ENCODE data around the gene SLC2A1.
A peak's percentile ranks its signal among the peaks of the same experiment; 100 is the strongest.
"Not testable (repeated sequence)": the region's sequence is repeated elsewhere in the genome, so short reads cannot be mapped to it uniquely, and the experiment has no call there.

The SLC2A1 gene

GRCh38 chr1:42927920-42928505, 30.7 kb downstream of the SLC2A1 start:
- peak; percentile 18 for DNase-seq

DNA sequence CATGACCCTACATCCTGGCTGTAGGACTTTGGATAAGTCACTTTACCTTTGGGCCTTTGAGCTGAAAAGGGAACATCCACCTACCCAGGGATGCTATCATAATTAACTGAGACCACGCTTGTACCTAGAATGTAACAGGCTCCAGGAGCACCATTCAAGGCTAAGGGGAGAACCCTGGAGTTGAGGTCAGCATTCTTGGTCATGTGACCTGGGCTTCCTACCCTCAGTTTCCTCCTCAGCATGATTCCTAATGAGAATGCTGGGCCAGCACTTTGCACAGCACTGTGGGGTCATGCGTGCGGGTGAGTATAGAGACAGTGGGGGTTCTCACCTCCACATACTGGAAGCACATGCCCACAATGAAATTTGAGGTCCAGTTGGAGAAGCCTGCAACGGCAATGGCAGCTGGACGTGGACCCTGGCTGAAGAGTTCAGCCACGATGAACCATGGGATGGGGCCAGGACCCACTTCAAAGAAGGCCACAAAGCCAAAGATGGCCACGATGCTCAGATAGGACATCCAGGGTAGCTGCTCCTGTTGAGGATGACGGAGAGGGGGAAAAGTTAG, 31.3 kb downstream of the SLC2A1 start:
- DNase-seq: no peak

- no peak for DNase-seq
These were observed 31.8 kb downstream of the SLC2A1 start for GRCh38 chr1:42926879-42927242.

DNA sequence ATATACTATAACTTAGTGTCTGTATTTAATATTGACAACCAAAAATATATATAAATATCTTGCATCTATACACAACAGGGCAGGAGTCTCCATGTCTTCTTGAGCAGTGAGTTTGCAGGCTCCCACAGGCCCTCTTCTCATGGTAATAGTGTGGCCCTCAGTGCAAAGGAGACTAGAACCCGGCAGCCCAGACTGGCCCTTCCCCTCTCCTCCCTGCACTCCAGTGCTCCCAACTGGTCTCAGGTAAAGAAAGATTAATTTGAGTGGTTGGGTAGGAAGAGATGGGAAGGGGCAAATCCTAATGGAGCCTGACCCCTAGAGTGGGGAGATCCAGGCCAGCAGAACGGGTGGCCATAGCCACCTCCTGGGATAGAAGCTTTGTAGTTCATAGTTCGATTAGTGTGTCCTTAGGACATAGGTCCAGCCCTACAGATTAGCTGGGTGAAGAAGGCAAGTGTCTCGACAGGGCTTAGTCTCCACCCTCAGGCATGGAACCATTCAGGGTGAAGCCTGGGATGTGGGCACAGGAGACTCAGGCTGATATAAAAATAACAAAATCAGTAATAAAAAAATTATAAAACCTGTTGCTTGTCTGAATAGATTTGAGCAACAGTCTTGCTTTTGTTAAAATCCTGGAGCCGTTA, 32.3 kb downstream of the SLC2A1 start:
- DNase-seq: no peak

DNA sequence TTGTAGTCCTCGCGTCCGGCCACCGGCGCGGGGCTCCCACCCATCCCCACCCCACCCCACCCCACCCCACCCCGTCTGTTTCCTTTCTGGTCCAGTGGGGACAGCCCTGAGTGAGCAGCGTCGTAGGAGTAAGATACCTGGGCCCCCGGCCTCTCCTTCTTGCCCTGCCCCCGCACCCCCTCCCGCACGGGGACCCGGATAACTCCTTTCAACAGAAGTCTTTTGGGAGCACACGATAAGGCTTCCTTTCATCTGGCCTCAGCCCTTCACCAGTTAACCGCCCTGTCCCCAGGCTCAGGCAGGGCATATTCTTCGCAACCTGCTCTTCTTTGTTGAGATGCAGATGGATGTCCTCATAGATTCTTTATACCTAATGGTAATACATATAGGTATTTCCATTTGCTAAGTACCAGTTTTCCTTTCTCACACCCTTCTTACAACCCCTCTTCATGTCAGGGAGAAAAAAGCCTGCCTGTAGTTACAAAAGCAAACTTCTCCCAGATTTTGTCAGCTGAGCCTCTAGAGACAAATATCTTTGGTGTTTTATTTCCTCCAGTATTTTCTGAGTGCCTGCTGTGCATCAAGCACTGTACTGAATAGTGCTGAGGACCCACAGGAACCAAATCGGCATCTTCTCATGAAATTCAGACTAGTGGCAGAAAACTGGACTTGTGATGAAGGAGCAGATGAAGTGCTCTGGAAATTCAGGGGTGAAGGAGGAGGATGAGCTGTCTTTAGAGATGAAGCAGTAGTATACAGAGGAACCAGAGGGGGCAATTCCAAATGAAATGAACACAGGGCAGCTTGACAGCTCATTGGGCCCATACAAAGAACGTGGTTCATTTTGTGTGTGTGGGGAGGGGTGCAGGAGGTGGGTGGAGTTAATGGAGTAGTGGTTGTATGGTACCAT, 33.6 kb downstream of the SLC2A1 start:
- DNase-seq: peak; percentile 67

GRCh38 chr1:42924082-42924850, 34.4 kb downstream of the SLC2A1 start:
- DNase-seq: peak; percentile 98

- DNase-seq: no peak
These were observed 35.1 kb downstream of the SLC2A1 start for GRCh38 chr1:42923367-42924081.

DNA sequence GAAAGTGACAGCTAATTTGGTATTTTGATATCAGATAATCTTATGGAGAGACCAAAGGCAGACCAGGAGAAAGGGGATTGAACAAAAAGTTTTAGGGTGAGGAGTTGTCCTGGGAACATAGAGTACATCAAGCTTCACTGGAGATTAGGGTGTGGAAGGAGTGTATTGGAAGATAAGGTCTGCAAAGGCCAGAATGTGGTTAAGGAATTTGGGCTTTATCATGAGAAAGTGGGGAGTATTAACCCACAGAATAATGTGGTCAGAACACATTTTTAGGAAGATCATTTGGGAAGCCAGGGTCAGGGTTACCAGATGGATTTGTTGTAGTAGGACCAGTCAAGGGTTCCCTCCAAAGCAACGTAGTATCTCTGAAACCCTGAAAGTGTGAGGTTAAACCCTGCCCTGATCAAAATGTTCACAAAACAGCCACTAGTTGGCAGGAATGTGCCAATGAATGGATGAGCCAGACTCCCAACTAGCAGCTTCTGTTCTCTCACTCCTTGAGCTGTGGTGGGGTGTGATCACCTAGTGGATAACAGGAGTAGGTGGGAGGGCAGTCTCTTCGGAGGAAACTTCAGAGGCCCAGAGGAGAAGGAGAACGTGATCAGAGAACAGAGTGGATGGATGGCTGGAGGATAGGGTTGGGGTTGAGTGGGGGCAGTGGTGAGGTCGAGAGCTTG, 35.8 kb downstream of the SLC2A1 start:
- DNase-seq: peak; percentile 87

DNA sequence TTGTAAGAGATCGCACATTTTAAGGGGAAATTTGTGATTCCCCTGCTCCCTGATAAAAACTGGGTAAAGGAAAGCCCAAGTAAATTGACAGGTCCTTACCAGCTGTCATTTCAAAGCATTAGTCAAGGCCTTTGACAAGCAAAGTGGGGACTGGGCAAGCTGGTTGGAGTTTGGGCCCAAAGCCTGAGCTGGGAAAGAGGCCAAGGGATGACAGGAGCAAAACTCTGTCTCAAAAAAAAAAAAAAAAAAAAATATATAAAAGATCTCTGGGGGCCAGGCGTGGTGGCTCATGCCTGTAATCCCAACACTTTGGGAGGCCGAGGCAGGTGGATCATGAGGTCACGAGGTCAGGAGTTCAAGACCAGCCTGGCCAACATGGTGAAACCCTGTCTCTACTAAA, 36.9 kb downstream of the SLC2A1 start:
- DNase-seq: peak; percentile 7

DNA sequence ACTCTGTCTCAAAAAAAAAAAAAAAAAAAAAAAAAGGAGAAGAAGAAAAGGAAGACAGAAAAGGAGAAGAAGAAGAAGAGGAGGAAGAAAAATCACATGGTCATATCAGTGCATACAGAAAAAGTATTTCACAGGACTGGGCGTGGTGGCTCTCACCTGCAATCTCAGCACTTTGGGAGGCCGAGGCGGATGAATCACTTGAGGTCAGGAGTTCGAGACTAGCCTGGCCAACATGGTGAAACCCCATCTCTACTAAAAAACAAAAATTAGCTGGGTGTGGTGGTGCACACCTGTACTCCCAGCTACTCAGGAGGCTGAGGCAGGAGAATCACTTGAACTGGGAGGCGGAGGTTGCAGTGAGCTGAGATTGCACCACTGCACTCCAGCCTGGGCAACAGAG, 39.0 kb downstream of the SLC2A1 start:
- DNase-seq: not testable (repeated sequence)

DNA sequence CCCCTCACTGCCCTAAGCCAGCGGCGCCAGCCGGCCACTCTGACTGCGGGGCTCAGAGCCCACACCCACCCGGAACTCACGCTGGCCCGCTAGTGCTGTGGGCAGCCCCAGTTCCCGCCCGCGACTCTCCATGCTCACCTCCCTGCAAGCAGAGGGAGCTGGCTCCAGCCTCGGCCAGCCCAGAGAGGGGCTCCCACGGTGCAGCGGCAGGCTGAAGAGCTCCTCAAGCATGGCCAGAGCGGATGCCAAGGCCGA, 41.5 kb downstream of the SLC2A1 start:
- DNase-seq: no peak

- DNase-seq: no peak
These were observed 43.2 kb downstream of the SLC2A1 start for GRCh38 chr1:42915456-42915855.

- DNase-seq: no peak
These were observed 44.5 kb downstream of the SLC2A1 start for GRCh38 chr1:42914092-42914627.

DNA sequence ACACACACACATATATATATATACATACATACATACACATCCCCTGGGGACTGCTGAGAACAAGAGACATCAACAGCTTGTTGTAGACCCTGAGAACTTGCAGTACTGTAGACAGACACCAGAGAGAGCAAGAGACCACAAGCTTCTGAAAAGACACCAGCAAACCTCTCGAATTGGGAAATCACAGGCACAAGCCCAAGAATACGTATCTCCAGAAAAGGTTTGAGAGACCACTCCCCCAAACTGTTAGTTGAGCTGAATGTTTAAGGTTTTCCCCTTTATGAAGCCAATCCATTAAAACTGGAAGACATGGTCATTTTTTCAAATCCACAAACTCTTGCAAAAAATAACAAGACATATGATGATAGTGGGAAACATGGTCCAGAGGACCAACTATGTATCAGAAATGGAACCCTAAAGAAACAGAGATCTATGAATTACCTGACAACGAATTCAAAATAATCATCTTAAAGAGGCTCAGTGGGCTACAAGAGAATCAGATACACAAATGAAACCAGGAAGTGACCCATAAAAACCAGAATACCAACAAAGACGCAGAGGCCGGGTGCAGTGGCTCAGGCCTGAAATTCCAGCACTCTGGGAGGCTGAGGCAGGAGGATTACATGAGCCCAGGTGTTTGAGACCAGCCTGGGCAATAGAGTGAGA, 45.1 kb downstream of the SLC2A1 start:
- DNase-seq: peak; percentile 76

DNA sequence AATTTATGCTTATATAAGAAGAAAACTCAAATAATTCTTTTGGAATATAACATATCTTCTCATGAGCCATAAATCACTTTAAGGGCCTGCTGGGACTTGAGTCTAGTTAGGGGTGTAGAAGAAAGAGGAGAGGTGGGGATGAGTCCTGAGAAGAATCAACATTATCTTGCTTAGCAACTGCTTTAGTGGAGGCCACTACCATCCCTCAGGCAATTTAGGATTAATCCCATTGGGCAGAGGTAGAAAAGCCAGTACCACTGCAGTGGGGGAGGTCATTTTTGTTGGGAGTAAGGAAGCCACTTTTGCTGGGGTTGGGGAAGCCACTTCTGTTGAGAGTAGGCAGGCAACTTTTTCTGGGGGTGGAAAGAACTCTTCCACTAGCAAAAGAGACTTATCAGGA, 47.7 kb downstream of the SLC2A1 start:
- DNase-seq: no peak

- no peak for DNase-seq
These were observed 50.6 kb downstream of the SLC2A1 start for GRCh38 chr1:42908046-42908445.

GRCh38 chr1:42904434-42904833, 54.2 kb downstream of the SLC2A1 start:
- DNase-seq: no peak

- not testable (repeated sequence) for DNase-seq
These were observed 58.7 kb downstream of the SLC2A1 start for GRCh38 chr1:42899960-42900359.

DNA sequence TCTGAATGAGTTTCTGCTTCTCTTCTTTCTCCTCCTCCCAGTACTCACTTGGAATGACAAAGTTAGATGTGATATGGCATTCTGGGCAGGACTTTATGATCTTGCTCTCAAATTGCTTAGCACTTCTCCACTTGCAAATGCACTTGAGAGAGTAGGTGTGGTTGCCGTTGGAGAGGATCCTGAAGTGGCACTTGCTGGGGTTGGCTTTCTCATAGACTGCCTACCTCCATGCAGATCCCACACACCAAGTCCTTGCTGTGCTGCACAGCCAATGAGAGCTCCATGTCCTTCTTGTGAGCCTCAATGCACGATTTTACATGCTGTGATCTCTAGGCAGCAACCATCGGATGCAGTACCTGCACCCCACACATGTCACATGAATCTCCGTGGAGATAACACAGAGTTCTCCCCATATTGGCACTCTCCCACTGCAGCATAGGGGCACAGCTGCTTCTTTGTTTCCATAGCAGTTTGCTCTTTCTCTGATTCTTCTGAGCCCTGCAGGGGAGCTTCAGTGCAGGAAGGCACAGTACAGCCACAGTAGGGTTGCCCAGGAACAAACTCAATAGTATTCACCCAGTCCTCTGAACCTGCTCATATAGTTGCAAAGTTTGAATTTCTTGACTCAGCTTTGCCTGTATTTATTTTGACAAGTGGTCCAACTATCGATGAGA, 67.1 kb downstream of the SLC2A1 start:
- DNase-seq: no peak

DNA sequence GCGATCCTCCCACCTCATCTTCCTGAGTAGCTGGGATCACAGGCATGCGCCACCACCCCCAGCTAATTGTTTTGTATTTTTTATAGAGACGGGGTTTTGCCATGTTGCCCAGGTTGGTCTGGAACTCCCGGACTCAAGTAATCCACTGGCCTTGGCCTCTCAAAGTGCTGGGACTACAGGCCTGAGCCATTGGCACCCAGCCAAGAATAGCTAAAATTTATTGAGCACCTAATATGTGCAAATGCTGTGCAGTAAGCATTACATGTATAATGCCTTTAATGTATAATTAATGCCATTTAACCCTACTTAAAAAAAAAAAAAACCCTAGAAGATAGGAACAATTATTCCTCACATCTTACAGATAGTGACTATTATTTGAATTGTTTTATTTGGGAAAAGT, 69.4 kb downstream of the SLC2A1 start:
- DNase-seq: no peak

Measured in eye (tissue), 1 donor.